Fibroblast of lung (primary cell): Measurements from ENCODE around the gene DRD4.

ENCODE experiments used
- EZH2 ChIP-seq: IDR thresholded peaks from 2 replicates; pipeline ENCODE4 v1.5.1; 2012; ENCODE audit warnings: low read length, control low read depth, mild to moderate bottlenecking; ENCODE audit errors: missing control alignments
- TF ChIP-seq, protein P1 (sequence below), 2 donors: IDR thresholded peaks in 1 of 2; conservative IDR thresholded peaks in 1 of 2; 1 replicate in 1 of 2; 2 replicates in 1 of 2; pipeline ENCODE4 v1.5.1; 2011 to 2012; ENCODE audit warnings: low read length in 2 of 2, control low read depth in 1 of 2, inconsistent platforms in 1 of 2, low read depth in 1 of 2, mild to moderate bottlenecking in 1 of 2

DNA sequence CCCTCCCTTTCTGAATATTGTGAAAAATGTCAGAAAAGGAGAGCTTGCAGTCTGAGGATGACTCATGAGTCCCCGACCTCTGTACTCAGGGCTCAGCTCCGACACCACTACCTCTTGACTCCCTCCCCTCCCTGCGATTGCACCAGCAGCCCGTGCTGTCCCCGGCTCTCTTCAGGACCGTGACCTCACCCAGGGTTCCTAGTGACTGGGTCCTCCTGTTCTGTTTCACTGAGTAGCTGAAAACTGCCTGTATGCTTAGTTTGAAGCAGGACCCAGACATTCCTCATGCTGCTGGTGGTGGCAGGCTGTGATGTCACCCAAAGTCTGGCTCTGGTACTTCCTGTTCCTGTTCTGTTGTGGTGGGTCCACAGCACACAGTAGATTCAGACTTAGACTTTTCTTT, 49.1 kb upstream of the DRD4 start:
- TF ChIP-seq, protein P1, sequence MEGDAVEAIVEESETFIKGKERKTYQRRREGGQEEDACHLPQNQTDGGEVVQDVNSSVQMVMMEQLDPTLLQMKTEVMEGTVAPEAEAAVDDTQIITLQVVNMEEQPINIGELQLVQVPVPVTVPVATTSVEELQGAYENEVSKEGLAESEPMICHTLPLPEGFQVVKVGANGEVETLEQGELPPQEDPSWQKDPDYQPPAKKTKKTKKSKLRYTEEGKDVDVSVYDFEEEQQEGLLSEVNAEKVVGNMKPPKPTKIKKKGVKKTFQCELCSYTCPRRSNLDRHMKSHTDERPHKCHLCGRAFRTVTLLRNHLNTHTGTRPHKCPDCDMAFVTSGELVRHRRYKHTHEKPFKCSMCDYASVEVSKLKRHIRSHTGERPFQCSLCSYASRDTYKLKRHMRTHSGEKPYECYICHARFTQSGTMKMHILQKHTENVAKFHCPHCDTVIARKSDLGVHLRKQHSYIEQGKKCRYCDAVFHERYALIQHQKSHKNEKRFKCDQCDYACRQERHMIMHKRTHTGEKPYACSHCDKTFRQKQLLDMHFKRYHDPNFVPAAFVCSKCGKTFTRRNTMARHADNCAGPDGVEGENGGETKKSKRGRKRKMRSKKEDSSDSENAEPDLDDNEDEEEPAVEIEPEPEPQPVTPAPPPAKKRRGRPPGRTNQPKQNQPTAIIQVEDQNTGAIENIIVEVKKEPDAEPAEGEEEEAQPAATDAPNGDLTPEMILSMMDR (conservative IDR thresholded peaks at IDR 0.05 in 1 of 2, IDR thresholded peaks at IDR 0.05 in 1 of 2; ENCODE audit: low read depth in 1 of 2, low read length in 2 of 2), result no peak
- no peak for TF ChIP-seq EZH2
